Left forelimb (tissue), 1 donor: Measurements from ENCODE around the gene SP6.

Experiments used
- DNase-seq: peaks from one replicate; pipeline ENCODE4 v3.0.0-alpha.2; 2018; ENCODE audit warnings: low spot score

The SP6 gene

DNA sequence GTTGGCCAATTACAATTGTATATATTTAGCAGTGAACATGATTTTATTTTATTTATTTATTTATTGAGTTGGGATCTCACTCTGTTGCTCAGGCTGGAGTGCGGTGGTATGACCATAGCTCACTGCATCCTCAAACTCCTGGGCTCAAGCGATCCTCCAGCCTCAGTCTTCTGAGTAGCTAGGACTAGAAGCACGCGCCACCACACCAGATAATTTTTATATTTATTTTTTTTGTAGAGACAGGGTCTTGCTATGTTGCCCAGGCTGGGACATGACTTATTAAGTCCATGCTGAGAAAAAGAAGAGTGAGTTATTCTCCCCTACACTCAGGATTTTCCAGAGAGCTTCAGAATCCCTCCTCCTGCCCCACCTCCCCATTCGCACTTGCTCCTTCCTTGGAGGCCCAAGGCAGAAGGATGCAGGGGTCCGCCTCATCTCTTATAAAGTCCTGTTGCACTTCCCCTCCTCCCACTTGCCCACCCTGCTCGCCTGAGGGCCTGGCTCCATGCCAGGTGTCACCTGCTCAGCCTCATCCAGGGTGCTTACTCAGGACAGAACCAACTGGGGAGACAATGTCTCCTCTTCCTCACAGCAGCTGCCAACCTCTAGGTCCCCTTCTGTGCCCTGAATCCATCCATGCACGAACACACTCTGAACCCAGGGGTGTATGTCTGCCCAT is 29.0 kb upstream of the SP6 start:
- no peak for DNase-seq

DNA sequence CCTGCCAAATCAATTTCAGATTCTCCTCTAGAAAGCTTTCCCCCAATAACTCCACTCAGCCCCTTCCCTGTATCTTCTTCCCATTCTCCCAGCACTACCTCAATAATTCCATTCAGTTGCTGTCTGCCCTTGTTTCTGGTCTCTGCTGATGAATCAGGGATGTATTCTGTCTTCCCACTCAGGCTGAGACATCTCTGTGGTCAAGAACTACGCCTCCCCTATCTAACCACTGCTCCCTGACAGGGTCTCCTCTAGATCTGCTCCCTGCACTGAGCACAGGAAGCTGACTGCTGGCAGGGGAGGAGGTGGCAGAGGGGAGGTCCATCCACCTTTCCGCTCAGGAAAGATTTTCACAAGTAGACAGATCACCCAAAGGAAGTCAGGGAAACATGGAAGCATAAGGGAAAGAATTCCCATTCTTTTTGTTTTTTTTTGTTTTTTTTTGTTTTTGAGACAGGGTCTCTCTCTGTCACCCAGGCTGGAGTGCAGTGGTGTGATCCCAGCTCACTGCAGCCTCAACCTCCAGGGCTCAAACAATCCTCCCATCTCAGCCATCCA is 28.1 kb upstream of the SP6 start:
- DNase-seq: no peak

- no peak for DNase-seq
Measured at GRCh38 chr17:47878203-47879027, 27.5 kb upstream of the SP6 start.

DNA sequence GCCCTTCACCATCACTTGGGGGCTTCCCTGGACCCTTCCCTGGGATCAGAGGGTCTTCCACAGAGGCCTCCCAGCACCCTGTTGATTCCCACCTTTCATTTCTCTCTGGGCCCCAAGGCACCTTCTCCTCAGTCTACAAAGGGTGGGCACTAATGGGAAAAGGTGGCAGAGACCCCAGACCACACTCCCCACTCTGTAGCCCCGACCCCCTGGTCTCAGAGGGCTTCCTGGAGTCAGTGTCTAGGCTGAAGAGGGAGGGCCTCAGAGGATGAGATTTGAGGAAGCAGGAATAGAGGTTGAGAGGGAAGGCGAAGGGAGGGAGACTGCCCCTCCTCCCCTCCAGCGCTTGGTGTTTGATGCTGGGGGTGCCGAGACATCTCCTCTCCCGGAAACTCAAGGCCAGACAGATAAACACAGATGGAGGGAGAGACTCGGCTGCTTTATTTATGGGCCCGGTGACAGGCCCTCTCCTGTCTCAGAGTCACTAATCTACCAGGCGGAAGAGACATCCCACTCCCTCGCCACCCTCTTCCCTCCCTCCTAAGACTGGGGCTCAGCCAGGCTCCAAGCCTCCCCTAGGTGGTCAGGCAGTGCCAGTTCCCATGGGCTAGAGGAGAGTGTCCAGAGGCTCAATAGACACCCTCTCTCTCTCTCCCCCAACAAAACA is 26.5 kb upstream of the SP6 start:
- no peak for DNase-seq

DNA sequence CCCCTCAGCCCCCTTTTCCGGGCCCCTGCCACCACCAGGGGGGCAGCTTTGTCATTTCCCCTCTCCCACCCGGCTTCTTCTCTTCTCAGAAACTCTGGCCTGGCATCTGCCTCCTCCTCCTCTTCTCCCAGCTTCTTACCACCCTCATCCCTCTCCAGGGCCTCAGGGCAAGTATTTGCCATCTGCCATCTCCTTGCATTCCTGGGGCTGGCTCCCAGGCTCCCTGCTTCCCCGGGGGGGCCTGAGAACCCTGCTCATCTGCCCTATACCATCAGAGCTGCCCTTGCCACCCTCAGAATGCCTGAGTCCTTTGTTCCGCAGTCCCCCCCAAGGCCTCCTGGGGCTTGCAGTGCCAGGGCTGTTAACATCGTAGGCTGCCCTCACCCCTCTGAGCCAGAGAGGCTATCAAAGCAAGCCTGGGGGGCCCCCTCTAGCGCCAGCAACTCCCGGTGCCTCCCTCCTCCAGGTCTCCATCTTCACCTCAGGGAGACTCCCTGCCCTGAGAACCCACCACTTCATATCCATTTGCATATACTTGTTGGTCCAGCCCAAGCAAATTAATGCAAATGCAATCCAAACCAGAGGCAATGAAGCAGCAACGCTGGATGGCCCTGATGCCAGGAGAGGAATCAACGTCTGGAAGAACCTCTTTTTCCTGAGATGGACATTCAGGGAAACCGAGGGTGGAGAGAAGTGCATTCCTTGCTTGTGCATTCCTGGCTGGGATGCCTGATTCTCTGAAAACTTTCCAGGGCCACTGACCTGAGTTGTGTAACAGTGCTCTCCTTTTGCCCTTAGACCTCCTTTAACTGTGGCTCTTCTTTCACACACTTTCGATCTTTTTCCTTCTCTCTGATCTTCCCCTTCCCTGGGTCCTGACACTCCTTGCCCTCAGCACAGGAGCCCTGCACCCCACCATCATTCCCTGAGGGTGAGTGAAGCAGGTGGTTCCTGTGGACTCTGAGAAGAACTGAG is 24.3 kb upstream of the SP6 start:
- DNase-seq: no peak

- DNase-seq: no peak
Measured at GRCh38 chr17:47873200-47874090, 22.5 kb upstream of the SP6 start.

DNA sequence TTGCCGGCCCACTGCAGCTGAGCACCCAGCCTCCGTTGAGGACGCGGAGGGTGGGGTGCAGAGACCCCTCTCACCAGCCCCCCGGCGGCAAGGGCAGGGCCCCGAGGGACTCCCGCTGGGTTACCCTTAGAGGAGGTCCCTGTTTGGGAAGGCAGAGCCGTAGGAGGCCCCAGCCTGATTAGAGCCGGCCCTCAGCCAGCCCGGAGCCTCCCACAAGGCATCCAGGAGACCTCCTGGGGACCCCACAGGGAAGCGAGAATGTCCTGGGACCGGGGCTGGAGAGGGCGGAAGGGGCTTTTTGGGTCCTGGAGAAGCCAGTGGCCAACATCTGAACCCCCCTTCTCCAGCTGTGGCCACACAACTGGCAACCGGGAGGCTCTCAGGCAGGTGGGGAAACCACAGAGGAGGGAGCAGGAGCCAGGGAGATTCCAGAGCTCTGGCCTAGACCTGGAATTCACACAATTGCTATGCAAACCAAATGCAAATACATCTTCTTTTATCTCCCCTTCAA is 21.7 kb upstream of the SP6 start:
- no peak for DNase-seq

- DNase-seq: no peak
Measured at GRCh38 chr17:47872019-47872650, 21.2 kb upstream of the SP6 start.

- no peak for DNase-seq
Measured at GRCh38 chr17:47871048-47871447, 20.1 kb upstream of the SP6 start.

- DNase-seq: no peak
Measured at GRCh38 chr17:47870056-47870455, 19.1 kb upstream of the SP6 start.

DNA sequence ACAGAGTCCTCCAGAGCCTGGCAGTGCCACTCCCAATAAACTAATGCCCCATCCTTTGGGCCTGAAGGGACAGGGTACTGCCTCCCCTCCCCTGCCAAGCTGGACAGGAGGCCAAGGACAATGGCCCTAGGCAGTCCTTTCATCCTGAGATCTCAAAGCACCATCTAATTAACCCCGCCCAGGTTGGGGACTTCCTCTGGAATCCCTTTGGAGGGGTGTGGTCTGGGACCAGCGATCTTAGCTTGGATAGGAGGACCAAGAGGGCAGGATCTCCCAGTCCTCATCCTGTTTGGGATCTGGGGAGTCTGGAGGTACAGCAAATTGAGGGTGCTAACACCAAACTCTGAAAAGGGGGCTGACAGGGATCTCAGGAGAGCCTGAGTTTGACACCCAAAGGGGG is 18.2 kb upstream of the SP6 start:
- no peak for DNase-seq

DNA sequence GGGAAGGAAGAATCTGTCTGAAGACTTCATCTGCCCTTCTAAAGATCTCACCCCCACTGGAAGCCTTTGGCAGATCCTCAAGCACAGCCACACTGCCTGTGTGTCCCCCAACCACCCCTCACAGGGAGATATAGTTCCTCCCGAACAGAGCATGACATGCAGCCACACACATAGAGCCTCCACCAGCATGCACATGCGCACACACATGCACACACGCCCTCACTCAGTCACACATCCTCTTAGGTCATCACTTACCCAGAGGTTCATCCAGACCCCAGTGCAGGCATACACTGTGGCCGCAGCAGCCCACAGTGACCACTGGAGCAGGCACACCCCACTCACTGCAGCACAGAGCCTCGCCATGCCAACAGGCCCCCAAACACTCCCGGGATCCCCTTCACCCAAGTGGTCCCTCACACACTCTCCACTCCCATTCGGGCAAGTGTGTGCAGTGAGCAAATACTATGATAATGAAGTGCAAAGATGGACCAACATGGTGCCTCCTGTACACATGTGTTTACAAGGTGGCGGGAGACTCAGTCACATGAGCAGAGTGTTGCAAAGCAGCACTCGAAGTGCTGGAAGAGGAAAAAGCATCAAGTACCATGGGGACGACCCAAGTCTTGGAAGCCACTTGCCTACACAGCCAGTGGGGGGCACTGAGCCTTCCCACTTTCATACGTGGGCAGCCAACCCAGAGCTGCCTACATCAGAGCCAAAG is 17.0 kb upstream of the SP6 start:
- DNase-seq: no peak

GRCh38 chr17:47866941-47867340 is 16.0 kb upstream of the SP6 start:
- DNase-seq: no peak

- no peak for DNase-seq
Measured at GRCh38 chr17:47864791-47865216, 13.8 kb upstream of the SP6 start.

DNA sequence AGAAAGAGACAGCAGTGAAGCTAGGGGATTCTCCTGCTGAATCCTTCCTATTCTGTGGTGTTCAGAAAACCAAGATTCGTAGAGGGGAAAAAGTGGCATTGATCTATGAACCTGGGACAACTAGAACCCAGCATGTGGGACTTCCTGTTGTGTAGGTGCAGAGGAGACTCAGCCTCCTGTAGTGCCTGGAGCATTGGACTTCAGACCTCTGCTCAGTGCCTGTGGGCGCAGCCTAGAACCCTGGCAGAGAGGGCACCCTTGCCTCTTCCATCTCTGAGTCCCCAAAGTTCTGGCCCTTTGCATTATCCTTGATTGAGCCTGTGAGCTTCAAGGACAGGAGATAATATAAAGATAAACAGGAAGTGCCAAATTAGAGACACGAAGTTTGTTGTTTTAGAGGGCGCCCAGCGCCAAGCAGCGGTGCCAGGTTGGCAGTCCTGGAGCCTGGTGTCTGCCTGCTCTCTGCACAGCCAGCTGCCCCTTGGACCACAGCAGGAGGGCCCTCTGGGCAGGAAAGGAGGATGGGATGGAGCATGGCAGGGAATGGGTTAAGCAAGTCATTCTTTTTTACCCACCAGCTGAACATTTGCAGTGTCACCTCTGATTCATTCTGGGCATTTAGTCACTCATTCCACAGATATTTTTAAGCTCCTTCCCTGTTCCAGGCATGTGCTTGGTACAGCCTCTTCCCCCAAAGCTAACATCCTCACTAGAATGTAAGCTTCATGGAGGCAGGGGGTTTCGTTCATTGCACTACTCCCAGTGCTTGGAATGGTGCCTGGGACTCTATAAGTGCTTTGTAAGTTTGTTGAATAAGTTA is 11.9 kb upstream of the SP6 start:
- DNase-seq: no peak

- no peak for DNase-seq
Measured at GRCh38 chr17:47860386-47860785, 9.4 kb upstream of the SP6 start.

- no peak for DNase-seq
Measured at GRCh38 chr17:47857551-47858455, 6.8 kb upstream of the SP6 start.
